HCT116 (cell line): ENCODE data around the gene SCN3B.

Experiments
- CTCF ChIP-seq, 3 experiments: fragments of 200-600 bp in 1 of 3; sonication (generic) in 1 of 3; IDR thresholded peaks in 2 of 3; conservative IDR thresholded peaks in 1 of 3; 2 replicates each; pipeline ENCODE4 v1.5.1; 2012 to 2017; ENCODE audit warnings: low read depth in 2 of 3, low read length in 2 of 3, antibody characterized with exemption in 1 of 3, borderline replicate concordance in 1 of 3, control low read depth in 1 of 3, mild to moderate bottlenecking in 1 of 3, mixed read lengths in 1 of 3, mixed run types in 1 of 3, moderate library complexity in 1 of 3; ENCODE audit not compliant: insufficient read depth in 1 of 3
- EZH2 ChIP-seq: fragments of 200-600 bp; sonication (generic); IDR thresholded peaks from 2 replicates; pipeline ENCODE4 v1.6.1; 2017; ENCODE audit warnings: antibody characterized with exemption, mixed run types
- EZH2phosphoT487 ChIP-seq: fragments of 200-600 bp; IDR thresholded peaks from 2 replicates; pipeline ENCODE4 v1.6.1; 2018; ENCODE audit warnings: antibody characterized with exemption, borderline replicate concordance
- POLR2A ChIP-seq: IDR thresholded peaks from 2 replicates; pipeline ENCODE4 v1.7.0; 2011; ENCODE audit warnings: borderline replicate concordance; ENCODE audit not compliant: insufficient read depth, insufficient read length; ENCODE audit errors: extremely low read depth
- TF ChIP-seq, protein P1 (sequence below): IDR thresholded peaks from 2 replicates; pipeline ENCODE4 v1.6.1; 2012; ENCODE audit warnings: low read depth

GRCh38 chr11:123702139-123702538, 47.7 kb upstream of the SCN3B start:
- TF ChIP-seq CTCF (IDR thresholded peaks at IDR 0.05 in 2 of 3, conservative IDR thresholded peaks at IDR 0.05 in 1 of 3; ENCODE audit: borderline replicate concordance in 1 of 3, insufficient read depth in 1 of 3, low read depth in 2 of 3, low read length in 2 of 3) (no peak), POLR2A (no peak), EZH2 (no peak), EZH2phosphoT487 (no peak)
- TF ChIP-seq, protein P1, sequence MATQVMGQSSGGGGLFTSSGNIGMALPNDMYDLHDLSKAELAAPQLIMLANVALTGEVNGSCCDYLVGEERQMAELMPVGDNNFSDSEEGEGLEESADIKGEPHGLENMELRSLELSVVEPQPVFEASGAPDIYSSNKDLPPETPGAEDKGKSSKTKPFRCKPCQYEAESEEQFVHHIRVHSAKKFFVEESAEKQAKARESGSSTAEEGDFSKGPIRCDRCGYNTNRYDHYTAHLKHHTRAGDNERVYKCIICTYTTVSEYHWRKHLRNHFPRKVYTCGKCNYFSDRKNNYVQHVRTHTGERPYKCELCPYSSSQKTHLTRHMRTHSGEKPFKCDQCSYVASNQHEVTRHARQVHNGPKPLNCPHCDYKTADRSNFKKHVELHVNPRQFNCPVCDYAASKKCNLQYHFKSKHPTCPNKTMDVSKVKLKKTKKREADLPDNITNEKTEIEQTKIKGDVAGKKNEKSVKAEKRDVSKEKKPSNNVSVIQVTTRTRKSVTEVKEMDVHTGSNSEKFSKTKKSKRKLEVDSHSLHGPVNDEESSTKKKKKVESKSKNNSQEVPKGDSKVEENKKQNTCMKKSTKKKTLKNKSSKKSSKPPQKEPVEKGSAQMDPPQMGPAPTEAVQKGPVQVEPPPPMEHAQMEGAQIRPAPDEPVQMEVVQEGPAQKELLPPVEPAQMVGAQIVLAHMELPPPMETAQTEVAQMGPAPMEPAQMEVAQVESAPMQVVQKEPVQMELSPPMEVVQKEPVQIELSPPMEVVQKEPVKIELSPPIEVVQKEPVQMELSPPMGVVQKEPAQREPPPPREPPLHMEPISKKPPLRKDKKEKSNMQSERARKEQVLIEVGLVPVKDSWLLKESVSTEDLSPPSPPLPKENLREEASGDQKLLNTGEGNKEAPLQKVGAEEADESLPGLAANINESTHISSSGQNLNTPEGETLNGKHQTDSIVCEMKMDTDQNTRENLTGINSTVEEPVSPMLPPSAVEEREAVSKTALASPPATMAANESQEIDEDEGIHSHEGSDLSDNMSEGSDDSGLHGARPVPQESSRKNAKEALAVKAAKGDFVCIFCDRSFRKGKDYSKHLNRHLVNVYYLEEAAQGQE = no peak
